HG03060 (cell line): ENCODE results near the gene RCAN2.
"Not testable (repeated sequence)": the region's sequence is repeated elsewhere in the genome, so short reads cannot be mapped to it uniquely, and the experiment has no call there.

Experiments used
- ATAC-seq: cut with Tn5 transposase; IDR thresholded peaks from one replicate; pipeline ENCODE4 v1.9.1; 2021; ENCODE audit warnings: low read depth, moderate number of reproducible peaks; ENCODE audit not compliant: unreplicated experiment

RCAN2 gene

DNA sequence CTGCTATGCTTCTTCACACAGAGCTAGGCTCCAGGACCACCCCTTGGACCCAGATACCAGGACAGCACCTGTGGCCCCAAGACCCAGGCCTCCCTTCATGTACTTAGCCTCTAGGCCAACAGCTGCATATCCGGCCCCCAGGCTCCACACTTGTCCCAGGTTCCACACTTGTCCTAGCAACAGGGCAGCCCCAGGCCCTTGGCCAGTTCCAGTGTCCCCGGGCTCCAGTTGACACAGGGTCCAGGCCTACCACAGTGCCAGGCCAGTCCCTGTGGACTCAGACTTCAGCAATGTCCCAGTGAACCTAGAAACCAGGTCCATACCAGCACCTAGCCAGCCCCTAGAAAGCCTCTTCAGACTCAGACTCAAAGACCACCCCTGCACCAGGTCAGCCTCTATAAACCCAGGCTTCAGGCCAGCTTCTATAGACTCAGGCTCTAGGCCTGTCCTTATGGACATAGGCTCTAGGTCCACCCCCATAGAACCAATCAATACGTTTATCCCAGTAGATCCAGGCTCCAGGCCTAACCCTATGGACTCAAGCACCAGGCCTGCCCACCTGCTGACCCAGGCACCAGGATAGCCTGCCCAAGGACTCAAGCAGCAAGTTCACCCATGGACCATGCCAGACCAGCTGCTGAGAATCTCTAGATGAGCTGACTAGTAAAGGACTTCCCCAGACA, 46.3 kb downstream of the RCAN2 start:
- no peak for ATAC-seq

GRCh38 chr6:46443623-46444022, 47.6 kb downstream of the RCAN2 start:
- ATAC-seq = no peak

DNA sequence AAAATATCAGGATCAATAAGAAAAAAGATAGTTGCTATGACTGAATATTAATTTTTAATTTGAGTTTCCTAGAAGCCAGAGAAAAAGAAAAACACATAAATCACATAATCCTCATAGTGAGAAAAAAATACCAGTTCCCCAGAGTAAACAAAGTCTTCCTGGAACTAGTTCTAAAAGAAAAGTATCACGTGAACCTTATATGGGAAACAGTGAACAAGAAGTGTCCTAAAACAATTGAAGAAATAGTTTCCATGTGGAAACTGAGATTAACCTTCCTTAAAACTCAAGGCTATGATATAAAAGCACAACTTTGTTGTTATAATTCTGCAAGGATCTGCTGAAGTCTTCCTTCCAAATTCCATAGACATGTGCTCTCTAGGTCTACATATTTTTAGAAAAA, 50.6 kb downstream of the RCAN2 start:
- no peak for ATAC-seq

- no peak for ATAC-seq
These were observed 51.1 kb downstream of the RCAN2 start for GRCh38 chr6:46440141-46440540.

- ATAC-seq = no peak
These were observed 53.0 kb downstream of the RCAN2 start for GRCh38 chr6:46438245-46438644.

- no peak for ATAC-seq
These were observed 53.5 kb downstream of the RCAN2 start for GRCh38 chr6:46437671-46438221.

DNA sequence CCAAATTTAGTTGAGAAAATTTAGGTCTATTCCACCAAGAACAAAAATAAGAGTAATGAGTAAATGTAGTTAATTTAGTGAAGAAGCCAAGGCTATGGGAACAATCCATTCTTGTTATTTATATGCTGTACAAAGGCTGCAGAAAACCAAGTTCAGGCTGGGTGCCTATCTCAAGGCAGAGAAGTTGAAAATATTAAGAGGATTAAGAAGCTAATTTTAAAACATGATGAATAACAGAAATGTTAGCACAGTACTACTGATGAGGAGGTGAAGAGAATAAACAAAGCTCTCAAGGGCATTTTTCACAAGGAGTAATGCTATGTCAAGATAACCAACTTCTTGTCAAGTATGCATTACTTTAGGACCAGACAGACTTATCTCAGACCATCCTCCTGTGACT, 68.6 kb downstream of the RCAN2 start:
- no peak for ATAC-seq

- ATAC-seq = no peak
These were observed 69.3 kb downstream of the RCAN2 start for GRCh38 chr6:46421939-46422338.

GRCh38 chr6:46420921-46421638, 70.2 kb downstream of the RCAN2 start:
- ATAC-seq = no peak

DNA sequence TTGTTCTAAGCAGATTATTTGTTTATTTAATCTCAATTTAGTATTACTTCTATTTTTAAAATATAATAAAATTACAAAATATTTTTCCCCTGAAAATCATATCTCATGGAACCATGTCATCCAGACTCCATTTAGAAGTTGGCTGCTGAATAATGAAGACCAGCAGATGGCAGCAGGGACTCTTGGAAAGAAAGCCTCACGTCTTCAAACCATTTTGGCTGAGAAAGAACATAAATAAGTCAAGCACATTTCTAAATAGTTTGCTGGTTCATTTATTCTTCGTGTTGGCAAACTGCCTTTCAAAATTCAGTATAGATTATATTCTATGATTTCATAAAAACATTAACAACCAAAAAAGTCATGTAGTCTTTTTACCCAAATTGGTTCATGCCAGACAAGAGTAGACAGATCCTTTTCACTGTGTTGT, 71.7 kb downstream of the RCAN2 start:
- no peak for ATAC-seq

DNA sequence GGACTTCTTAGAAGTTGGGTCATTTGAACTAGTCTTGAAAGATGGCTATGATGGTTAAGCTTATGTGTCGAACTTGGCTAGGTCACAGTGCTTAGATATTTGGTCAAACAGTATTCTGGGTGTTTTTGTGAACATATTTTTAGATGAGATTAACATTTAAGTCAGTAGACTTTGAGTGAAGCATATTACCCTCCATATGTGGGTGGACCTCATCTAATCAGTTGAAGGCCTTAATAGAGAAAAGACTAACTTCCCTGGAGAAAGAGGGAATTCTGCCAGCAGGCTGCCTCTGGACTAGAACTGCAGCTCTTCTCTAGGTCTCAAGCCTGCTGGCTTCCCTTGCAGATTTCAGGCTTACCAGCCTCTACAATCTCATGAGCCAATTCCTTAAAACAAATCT, 76.9 kb downstream of the RCAN2 start:
- ATAC-seq = no peak

GRCh38 chr6:46412662-46413061, 78.6 kb downstream of the RCAN2 start:
- ATAC-seq = no peak

DNA sequence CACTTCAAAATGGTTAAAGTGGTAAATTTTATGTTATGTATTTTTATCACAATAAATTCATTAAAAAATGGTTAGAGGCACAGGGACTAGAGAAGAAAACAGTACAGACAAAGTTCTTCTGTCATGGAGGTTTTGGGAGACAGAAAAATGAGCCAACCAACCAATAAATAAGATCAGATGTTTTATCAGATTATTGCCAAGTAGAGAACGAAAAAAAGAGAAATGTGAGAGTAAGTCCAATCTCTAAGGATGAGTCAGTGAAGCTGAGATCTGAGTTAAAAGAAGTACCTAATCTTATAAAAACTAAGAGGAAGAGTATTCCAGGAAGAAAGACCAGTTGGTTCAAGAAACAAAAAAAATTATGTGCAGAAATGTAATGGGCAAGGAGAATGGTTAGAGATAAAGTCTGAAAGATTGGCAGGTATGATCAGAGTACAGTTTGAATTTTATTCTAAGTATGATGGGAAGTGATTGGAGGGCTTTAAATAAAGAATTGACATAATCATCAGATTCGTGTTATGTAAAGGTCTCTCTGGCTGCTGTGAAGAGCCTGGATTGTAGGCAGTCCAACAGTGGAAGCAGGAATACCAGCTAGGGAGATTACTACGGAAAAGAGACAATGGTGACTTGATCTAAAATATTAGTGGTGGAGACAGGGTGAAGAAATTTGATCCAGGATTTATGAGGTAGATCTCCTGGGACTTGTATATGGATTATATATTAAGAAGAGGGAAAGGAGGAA, 79.6 kb downstream of the RCAN2 start:
- no peak for ATAC-seq

- ATAC-seq = no peak
These were observed 80.8 kb downstream of the RCAN2 start for GRCh38 chr6:46410334-46410953.

GRCh38 chr6:46407776-46408530, 83.3 kb downstream of the RCAN2 start:
- no peak for ATAC-seq

- no peak for ATAC-seq
These were observed 84.0 kb downstream of the RCAN2 start for GRCh38 chr6:46407246-46407645.

DNA sequence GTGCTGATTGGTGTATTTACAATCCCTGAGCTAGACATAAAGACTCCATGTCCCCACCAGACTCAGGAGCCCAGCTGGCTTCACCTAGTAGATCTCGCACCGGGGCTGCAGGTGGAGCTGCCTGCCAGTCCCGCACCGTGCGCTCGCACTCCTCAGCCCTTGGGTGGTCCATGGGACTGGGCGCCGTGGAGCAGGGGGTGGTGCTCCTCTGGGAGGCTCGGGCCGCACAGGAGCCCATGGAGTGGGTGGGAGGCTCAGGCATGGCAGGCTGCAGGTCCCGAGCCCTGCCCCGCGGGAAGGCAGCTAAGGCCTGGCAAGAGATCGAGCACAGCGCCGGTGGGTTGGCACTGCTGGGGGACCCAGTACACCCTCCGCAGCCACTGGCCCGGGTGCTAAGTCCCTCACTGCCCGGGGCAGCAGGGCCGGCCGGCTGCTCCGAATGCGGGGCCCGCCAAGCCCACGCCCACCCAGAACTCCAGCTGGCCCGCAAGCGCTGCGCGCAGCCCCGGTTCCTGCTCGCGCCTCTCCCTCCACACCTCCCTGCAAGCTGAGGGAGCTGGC, 85.5 kb downstream of the RCAN2 start:
- ATAC-seq = not testable (repeated sequence)

GRCh38 chr6:46400898-46401297, 90.4 kb downstream of the RCAN2 start:
- ATAC-seq = no peak

DNA sequence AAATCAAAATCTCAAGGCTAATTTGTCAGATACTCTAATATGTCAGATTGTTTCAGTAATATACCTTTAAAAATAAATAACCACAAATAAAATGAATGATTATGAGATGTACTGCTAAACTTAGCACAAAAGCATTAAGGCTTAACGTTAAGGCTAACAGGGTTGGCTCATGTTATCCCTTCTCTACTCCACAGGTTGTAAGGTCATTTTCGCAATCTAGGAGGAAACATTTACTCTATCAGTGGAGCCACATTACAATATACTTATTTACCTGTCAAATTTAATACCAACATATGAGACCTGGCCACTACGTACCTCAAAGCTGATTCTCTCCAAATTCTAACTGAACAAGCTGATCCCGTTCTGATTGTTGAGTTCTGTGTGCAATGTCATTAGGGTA, 95.7 kb downstream of the RCAN2 start:
- ATAC-seq = no peak

- no peak for ATAC-seq
These were observed 97.3 kb downstream of the RCAN2 start for GRCh38 chr6:46393940-46394337.
